KMS-11 (cell line): Measurements from ENCODE around the gene KCNQ2.

Experiments
- H2AFZ ChIP-seq: fragments of 200-600 bp; sonication (generic); 2 replicates; pipeline ENCODE4 v1.6.1; 2016; ENCODE audit warnings: antibody characterized with exemption, mixed run types, low read depth
- H3K27ac ChIP-seq: fragments of 200-600 bp; sonication (generic); 2 replicates; pipeline ENCODE4 v1.6.1; 2016; ENCODE audit warnings: mild to moderate bottlenecking, mixed run types
- H3K27me3 ChIP-seq: fragments of 200-600 bp; sonication (generic); 2 replicates; pipeline ENCODE4 v1.6.1; 2017; ENCODE audit warnings: mild to moderate bottlenecking, low read depth, mixed run types, moderate library complexity; ENCODE audit not compliant: insufficient read depth
- H3K36me3 ChIP-seq: fragments of 200-600 bp; sonication (generic); 2 replicates; pipeline ENCODE4 v1.6.1; 2017; ENCODE audit warnings: mild to moderate bottlenecking, mixed run types; ENCODE audit not compliant: insufficient read depth
- H3K4me1 ChIP-seq: fragments of 200-600 bp; sonication (generic); 2 replicates; pipeline ENCODE4 v1.6.1; 2016; ENCODE audit warnings: mild to moderate bottlenecking, low read depth, mixed run types; ENCODE audit not compliant: poor library complexity, severe bottlenecking
- H3K4me2 ChIP-seq: fragments of 200-600 bp; sonication (generic); 2 replicates; pipeline ENCODE4 v1.7.0; 2016; ENCODE audit warnings: mild to moderate bottlenecking, mixed run types
- H3K4me3 ChIP-seq: fragments of 200-600 bp; sonication (generic); IDR thresholded peaks from 2 replicates; pipeline ENCODE4 v1.6.1; 2017; ENCODE audit warnings: low read depth, low read length, mixed read lengths; ENCODE audit not compliant: insufficient read depth
- H3K79me2 ChIP-seq: fragments of 200-600 bp; sonication (generic); 2 replicates; pipeline ENCODE4 v1.6.1; 2016; ENCODE audit warnings: low read depth, mixed run types; ENCODE audit not compliant: insufficient read depth
- H3K9ac ChIP-seq: fragments of 200-600 bp; sonication (generic); 2 replicates; pipeline ENCODE4 v1.6.1; 2016; ENCODE audit warnings: mild to moderate bottlenecking, mixed run types
- H4K20me1 ChIP-seq: fragments of 200-600 bp; sonication (generic); 2 replicates; pipeline ENCODE4 v1.6.1; 2016; ENCODE audit warnings: mild to moderate bottlenecking, mixed run types; ENCODE audit not compliant: insufficient read depth
- TF ChIP-seq, protein P1 (sequence below): fragments of 200-600 bp; sonication (generic); conservative IDR thresholded peaks from 2 replicates; pipeline ENCODE4 v1.6.1; 2017; ENCODE audit warnings: low read depth, mild to moderate bottlenecking, antibody characterized with exemption, low read length, moderate library complexity, mixed read lengths

KCNQ2 gene

DNA sequence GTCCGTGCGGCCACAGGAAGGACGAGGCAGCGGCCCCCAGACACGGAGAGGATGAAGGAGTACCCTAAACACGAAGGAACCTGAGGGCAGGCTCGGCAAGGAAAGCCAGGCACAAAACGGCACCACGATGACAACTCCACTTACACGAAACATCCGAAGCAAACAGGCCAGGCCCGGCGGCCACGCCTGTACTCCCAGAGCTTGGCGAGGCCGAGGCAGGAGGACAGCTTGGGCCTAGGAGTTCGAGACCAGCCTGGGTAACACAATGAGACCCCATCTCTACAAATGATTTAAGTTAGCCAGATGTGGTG is 13.4 kb downstream of the KCNQ2 start:
- peaks cover 98% of the 10 kb centered on the region for H3K27me3 ChIP-seq
- TF ChIP-seq, protein P1, sequence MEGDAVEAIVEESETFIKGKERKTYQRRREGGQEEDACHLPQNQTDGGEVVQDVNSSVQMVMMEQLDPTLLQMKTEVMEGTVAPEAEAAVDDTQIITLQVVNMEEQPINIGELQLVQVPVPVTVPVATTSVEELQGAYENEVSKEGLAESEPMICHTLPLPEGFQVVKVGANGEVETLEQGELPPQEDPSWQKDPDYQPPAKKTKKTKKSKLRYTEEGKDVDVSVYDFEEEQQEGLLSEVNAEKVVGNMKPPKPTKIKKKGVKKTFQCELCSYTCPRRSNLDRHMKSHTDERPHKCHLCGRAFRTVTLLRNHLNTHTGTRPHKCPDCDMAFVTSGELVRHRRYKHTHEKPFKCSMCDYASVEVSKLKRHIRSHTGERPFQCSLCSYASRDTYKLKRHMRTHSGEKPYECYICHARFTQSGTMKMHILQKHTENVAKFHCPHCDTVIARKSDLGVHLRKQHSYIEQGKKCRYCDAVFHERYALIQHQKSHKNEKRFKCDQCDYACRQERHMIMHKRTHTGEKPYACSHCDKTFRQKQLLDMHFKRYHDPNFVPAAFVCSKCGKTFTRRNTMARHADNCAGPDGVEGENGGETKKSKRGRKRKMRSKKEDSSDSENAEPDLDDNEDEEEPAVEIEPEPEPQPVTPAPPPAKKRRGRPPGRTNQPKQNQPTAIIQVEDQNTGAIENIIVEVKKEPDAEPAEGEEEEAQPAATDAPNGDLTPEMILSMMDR = no peak
- no peaks in the 10 kb centered on the region for H3K36me3 ChIP-seq
- H3K4me2 ChIP-seq = no peak overlapping the region
- no peaks in the 10 kb centered on the region for H4K20me1 ChIP-seq
- H3K9ac ChIP-seq = no peak overlapping the region
- no peak overlapping the region for H3K4me3 ChIP-seq
- H3K79me2 ChIP-seq = no peaks in the 10 kb centered on the region
- no peak overlapping the region for H3K27ac ChIP-seq
- no peak overlapping the region for H2AFZ ChIP-seq
- no peaks in the 10 kb centered on the region for H3K4me1 ChIP-seq

DNA sequence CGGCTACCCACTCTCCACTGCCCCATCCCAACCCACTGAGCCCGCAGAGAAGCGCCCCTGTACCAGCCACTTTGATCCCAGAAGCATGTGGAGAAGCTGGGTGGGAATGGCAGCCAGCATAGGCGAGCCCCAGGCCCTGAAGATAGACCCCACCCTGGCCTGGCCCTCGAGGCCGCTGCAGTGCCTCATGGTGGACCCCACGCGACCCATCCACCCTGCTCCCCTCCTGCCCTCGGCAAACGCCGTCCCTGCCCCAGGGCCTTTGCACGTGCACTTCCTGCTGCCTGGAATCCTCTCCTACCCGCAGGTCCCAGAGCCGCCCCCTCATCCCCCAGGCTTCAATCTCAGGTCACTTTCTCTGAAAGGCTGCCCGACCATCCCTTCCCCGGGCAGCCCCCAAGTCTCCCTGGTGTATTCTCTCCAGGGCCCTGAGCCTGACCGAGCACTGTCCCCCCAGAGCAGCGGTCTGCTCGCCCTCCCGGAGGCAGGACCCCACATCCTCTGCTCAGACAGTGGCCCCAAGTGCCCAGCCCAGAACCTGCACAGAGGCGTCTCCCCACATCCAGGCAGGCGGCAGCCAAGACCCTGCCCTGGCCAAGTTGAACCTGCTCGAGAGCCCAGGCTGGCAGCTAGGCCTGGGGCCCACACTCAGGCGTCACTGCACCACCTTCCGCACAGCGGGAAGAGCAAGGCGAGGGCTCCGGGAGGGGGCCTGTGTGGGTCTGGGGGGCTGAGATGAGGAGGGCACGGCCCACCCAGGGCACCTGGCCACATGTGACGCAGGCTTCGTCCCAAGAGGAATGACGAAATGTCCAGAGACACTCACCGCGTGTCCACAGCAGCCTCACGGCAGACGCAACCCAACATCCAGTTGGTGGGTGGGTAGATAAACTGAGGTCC is 14.0 kb downstream of the KCNQ2 start:
- no peak overlapping the region for H2AFZ ChIP-seq
- no peak overlapping the region for H3K4me3 ChIP-seq
- TF ChIP-seq, protein P1 = no peak
- no peak overlapping the region for H3K27ac ChIP-seq
- peaks cover 98% of the 10 kb centered on the region for H3K27me3 ChIP-seq
- no peak overlapping the region for H3K9ac ChIP-seq
- no peaks in the 10 kb centered on the region for H4K20me1 ChIP-seq
- no peaks in the 10 kb centered on the region for H3K79me2 ChIP-seq
- H3K4me2 ChIP-seq = no peak overlapping the region
- H3K4me1 ChIP-seq = no peaks in the 10 kb centered on the region
- H3K36me3 ChIP-seq = no peaks in the 10 kb centered on the region

DNA sequence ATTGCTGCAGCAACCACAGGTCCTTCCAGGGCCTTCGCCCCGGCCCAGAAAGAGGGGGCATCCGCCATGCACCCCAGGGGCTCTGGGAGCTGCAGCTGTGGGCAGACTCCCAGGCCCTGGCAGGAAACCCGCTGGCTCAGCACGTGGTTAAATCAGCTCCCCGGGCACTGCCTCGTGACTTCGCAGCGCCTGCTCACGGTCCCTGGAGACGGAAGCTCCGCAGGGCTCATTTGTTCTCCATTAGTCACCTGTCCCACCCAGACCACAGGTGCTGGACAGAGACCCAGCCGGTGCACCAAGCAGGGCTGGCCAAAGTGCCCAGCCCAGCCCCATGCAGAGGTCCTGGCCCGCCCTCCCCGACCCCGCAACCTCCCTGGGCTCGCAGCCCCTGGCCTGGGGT is 14.7 kb downstream of the KCNQ2 start:
- TF ChIP-seq, protein P1 = no peak
- Histone ChIP-seq H3K27me3 (peaks cover 98% of the 10 kb centered on the region), H3K4me1 (no peaks in the 10 kb centered on the region), H3K4me3 (no peak overlapping the region), H3K36me3 (no peaks in the 10 kb centered on the region), H3K9ac (no peak overlapping the region), H2AFZ (no peak overlapping the region), H3K27ac (no peak overlapping the region), H3K79me2 (no peaks in the 10 kb centered on the region), H4K20me1 (no peaks in the 10 kb centered on the region), H3K4me2 (no peak overlapping the region)

DNA sequence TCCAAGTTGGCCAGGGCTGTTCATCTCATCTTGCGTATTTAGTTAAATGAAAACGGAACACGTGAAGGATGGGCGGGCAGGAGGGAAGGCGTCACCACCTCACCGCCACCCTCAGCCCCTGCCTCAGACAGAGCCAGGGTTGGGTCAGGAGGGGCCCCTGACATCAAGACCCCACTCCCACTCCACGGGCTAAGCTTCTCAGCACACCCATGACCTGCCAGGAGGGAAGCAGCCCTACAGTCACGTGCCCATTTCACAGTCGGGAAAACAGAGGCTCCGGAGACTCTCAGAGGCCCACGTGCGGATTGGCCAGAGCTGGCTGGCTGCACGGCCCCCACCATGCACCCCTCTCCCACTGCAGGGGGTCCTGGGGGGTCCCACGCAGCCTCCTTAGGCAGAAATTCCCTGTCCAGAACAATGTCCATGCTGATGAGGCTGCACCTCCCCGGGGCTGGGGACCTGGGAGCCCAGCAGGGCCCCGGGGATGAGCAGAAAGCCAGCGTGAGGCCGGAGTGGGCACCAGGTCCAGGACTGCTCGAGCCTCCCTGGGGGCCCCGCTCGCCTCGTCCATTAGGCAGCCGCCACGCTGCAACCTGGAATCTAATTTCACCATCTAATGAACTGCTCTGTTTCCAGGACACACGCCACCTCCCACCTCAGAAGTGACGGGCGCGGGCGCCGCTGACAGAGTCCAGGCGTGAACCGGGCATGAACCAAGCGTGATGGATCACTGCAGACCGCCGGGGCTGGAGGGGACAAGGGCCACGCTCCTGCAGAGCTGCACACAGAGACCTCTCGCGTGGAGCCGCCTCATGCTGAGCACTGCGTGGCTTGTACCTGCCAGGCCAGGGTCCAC is 15.8 kb downstream of the KCNQ2 start:
- Histone ChIP-seq H3K27me3 (peaks cover 99% of the 10 kb centered on the region), H2AFZ (no peak overlapping the region), H3K9ac (no peak overlapping the region), H3K36me3 (no peaks in the 10 kb centered on the region), H3K27ac (no peak overlapping the region), H3K79me2 (no peaks in the 10 kb centered on the region), H3K4me3 (no peak overlapping the region), H3K4me1 (no peaks in the 10 kb centered on the region), H3K4me2 (no peak overlapping the region), H4K20me1 (no peaks in the 10 kb centered on the region)
- TF ChIP-seq, protein P1 = no peak
